Left lung (tissue), 10 donors: ENCODE measurements around the gene CPED1. TPM values are rescaled to one million over a fixed set of nuclear protein-coding genes. Genes with fewer than 3 reads are reported as not detected.

Source experiments
- ATAC-seq: fragments of 200-7000 bp; cut with Tn5 transposase; one replicate; pipeline ENCODE4 v1.9.1; 2020; ENCODE audit warnings: moderate library complexity
- DNase-seq, 4 donors: peaks; one replicate each; pipeline ENCODE4 v3.0.0-alpha.2; 2013 to 2020
- H3K27ac ChIP-seq, 2 donors: fragments of 200-600 bp; sonication (generic) in 1 of 2; one replicate each; pipeline versions ENCODE4 v1.5.0 to v1.8.0; 2020 to 2021
- H3K27me3 ChIP-seq, 2 donors: fragments of 200-600 bp; sonication (generic) in 1 of 2; one replicate each; pipeline versions ENCODE4 v1.5.0 to v1.8.0; 2020 to 2021
- H3K36me3 ChIP-seq, 2 donors: fragments of 200-600 bp; sonication (generic) in 1 of 2; one replicate each; pipeline versions ENCODE4 v1.5.0 to v1.8.0; 2020 to 2021
- H3K4me1 ChIP-seq, 2 donors: fragments of 200-600 bp; one replicate each; pipeline ENCODE4 v1.8.0; 2021
- H3K4me3 ChIP-seq, 2 donors: fragments of 200-600 bp; sonication (generic) in 1 of 2; one replicate each; pipeline versions ENCODE4 v1.5.0 to v1.8.0; 2020 to 2021; ENCODE audit warnings: mild to moderate bottlenecking in 1 of 2
- H3K9me3 ChIP-seq, 2 donors: fragments of 200-600 bp; sonication (generic) in 1 of 2; one replicate each; pipeline versions ENCODE4 v1.5.0 to v1.8.0; 2020 to 2021
- CTCF ChIP-seq, 2 donors: fragments of 200-600 bp; sonication (generic) in 1 of 2; IDR thresholded peaks; one replicate each; pipeline versions ENCODE4 v1.5.0 to v1.8.0; 2021; ENCODE audit warnings: antibody characterized with exemption in 2 of 2
- intact Hi-C, 2 donors: fragments of 100-400 bp; cut with DNase I; formaldehyde crosslinking; loops; one replicate each; pipeline versions ENCODE4 v1.11.2 to v1.14.2; 2022
- polyA plus RNA-seq, 6 donors: library from polyadenylated mRNA; unstranded; fragments of 120-200 nt; gene quantifications; one replicate each; pipeline ENCODE4 v1.2.1, GENCODE V29; 2013; ENCODE audit not compliant: insufficient read length in 6 of 6
- total RNA-seq, 2 donors: library from RNA; stranded (reverse); fragmentation: NEBNext Ultra II Directional; extraction: Animal tissue kit (Norgen Biotek cat#: 25700); gene quantifications; one replicate each; pipeline ENCODE4 v1.2.1, GENCODE V29; 2021
- donor health status: DM: no; HTN: yes; CAD: no.
- donor health status: DM: no; HTN: no; CAD: no.

Gene CPED1
- total and polyA plus RNA-seq, 8 donors: 8.8 to 29.6 (median 22.8) TPM

GRCh38 chr7:121330053-121330833 is 341.7 kb downstream of the CPED1 start:
- ATAC-seq (peak; percentile 13), DNase-seq (peak in 1 of 4 donors; percentile 68)
- Histone ChIP-seq H3K4me3 (peak overlapping the region in 1 of 2 donors; percentile 4), H3K9me3 (no peaks in the 10 kb centered on the region), H3K27ac (no peak overlapping the region), H3K36me3 (no peaks in the 10 kb centered on the region), H3K27me3 (peaks cover 68 to 80% of the 10 kb centered on the region in 2 donors), H3K4me1 (peaks cover 13% of the 10 kb centered on the region in 2 donors)
- no peak for TF ChIP-seq CTCF (IDR thresholded peaks at IDR 0.05)
- intact Hi-C loops: no loop called here

- no peaks in the 10 kb centered on the region for H3K36me3 ChIP-seq
- no peak overlapping the region for H3K27ac ChIP-seq
- no peak for TF ChIP-seq CTCF (IDR thresholded peaks at IDR 0.05)
- H3K4me1 ChIP-seq: peaks cover 13% of the 10 kb centered on the region in 2 donors
- H3K9me3 ChIP-seq: no peaks in the 10 kb centered on the region
- no peak overlapping the region for H3K4me3 ChIP-seq
- ATAC-seq (no peak), DNase-seq (no peak)
- H3K27me3 ChIP-seq: peaks cover 69 to 85% of the 10 kb centered on the region in 2 donors
- intact Hi-C loops: no loop called here
These were observed 342.5 kb downstream of the CPED1 start for GRCh38 chr7:121331048-121331447.

GRCh38 chr7:121331574-121331973 is 343.1 kb downstream of the CPED1 start:
- no peak overlapping the region for H3K4me3 ChIP-seq
- intact Hi-C loops: no loop called here
- no peaks in the 10 kb centered on the region for H3K9me3 ChIP-seq
- H3K4me1 ChIP-seq: peaks cover 13% of the 10 kb centered on the region in 2 donors
- DNase-seq (peak in 1 of 4 donors; percentile 56), ATAC-seq (no peak)
- TF ChIP-seq CTCF (IDR thresholded peaks at IDR 0.05): no peak
- H3K36me3 ChIP-seq: no peaks in the 10 kb centered on the region
- H3K27ac ChIP-seq: no peak overlapping the region
- peaks cover 71 to 85% of the 10 kb centered on the region in 2 donors for H3K27me3 ChIP-seq

GRCh38 chr7:121334376-121334775 is 345.9 kb downstream of the CPED1 start:
- intact Hi-C loops: no loop called here
- DNase-seq: no peak
- no peak overlapping the region for H3K27ac ChIP-seq

More at GRCh38 chr7:121334376-121334775, 345.9 kb downstream of the CPED1 start:
- no peak for ATAC-seq
- H3K9me3 ChIP-seq: no peaks in the 10 kb centered on the region
- no peak for TF ChIP-seq CTCF (IDR thresholded peaks at IDR 0.05)
- no peaks in the 10 kb centered on the region for H3K36me3 ChIP-seq
- peaks cover 62 to 64% of the 10 kb centered on the region in 2 donors for H3K27me3 ChIP-seq
- H3K4me1 ChIP-seq: peaks cover 11 to 12% of the 10 kb centered on the region in 2 donors
- H3K4me3 ChIP-seq: no peak overlapping the region
